ENCODE data around the gene COMMD2. TPM values are rescaled to one million over a fixed set of nuclear protein-coding genes. Genes with fewer than 3 reads are reported as not detected.

COMMD2 gene
- total RNA-seq, 1 experiment from 2014 or later = 35.5 TPM

- H3K36me3 ChIP-seq (ENCODE audit: control insufficient read depth in 1 of 2, insufficient read depth in 2 of 2, low read length in 2 of 2) = no peaks in the 10 kb centered on the region
- POLR2A ChIA-PET = no interaction called here
Observed at GRCh38 chr3:149772861-149773260, 20.6 kb upstream of the COMMD2 start.

More at GRCh38 chr3:149772861-149773260, 20.6 kb upstream of the COMMD2 start:
- TF ChIP-seq YY1 (IDR thresholded peaks at IDR 0.05; ENCODE audit: extremely low read depth, insufficient replicate concordance, low read depth, low read length) = no peak
- no peak for TF ChIP-seq POLR2AphosphoS5 (IDR thresholded peaks at IDR 0.05; ENCODE audit: low read depth, low read length)
- no peak for TF ChIP-seq ZBTB33 (IDR thresholded peaks at IDR 0.05; ENCODE audit: extremely low read depth, insufficient replicate concordance, low read length)
- no peak for TF ChIP-seq REST (IDR thresholded peaks at IDR 0.05; ENCODE audit: low read depth)
- TF ChIP-seq TCF7L2 (IDR thresholded peaks at IDR 0.05; ENCODE audit: borderline replicate concordance, extremely low read depth, insufficient read depth, insufficient read length) = no peak
- no peak for TF ChIP-seq ZNF274 (IDR thresholded peaks at IDR 0.05; ENCODE audit: low read depth, low read length)
- TF ChIP-seq ZFX (IDR thresholded peaks at IDR 0.05) = no peak
- TF ChIP-seq EZH2phosphoT487 (IDR thresholded peaks at IDR 0.05; ENCODE audit: borderline replicate concordance) = no peak
- TF ChIP-seq ELF1 (IDR thresholded peaks at IDR 0.05; ENCODE audit: borderline replicate concordance, low read depth) = no peak
- no peak for TF ChIP-seq ATF3 (IDR thresholded peaks at IDR 0.05)
- no peak for TF ChIP-seq CEBPB (IDR thresholded peaks at IDR 0.05; ENCODE audit: low read depth)
- no peak for TF ChIP-seq SIN3A (IDR thresholded peaks at IDR 0.05; ENCODE audit: low read depth)
- TF ChIP-seq EZH2 (IDR thresholded peaks at IDR 0.05) = no peak
- no peak for TF ChIP-seq CBX3 (IDR thresholded peaks at IDR 0.05; ENCODE audit: low read depth)
- no peak for TF ChIP-seq CTCF (IDR thresholded peaks at IDR 0.05 in 2 of 3, conservative IDR thresholded peaks at IDR 0.05 in 1 of 3; ENCODE audit: borderline replicate concordance in 1 of 3, insufficient read depth in 1 of 3, low read depth in 2 of 3, low read length in 2 of 3)
- TF ChIP-seq MAX (IDR thresholded peaks at IDR 0.05) = no peak
- TF ChIP-seq SP1 (IDR thresholded peaks at IDR 0.05; ENCODE audit: low read depth) = no peak
- RAD21 ChIA-PET (ENCODE audit: low non-redundant PET in 1 of 2, low total read pairs in 2 of 2, uncharacterized antibody in 2 of 2, unreplicated experiment in 2 of 2) = no interaction called here
- Histone ChIP-seq H2AFZ (ENCODE audit: low read depth, low read length, poor library complexity, severe bottlenecking) (no peak overlapping the region), H3K9ac (ENCODE audit: low read length) (no peak overlapping the region), H3K27ac (ENCODE audit: low read depth, low read length) (no peak overlapping the region), H3K4me3 (replicated peaks in 1 of 2; ENCODE audit: low read depth in 1 of 2, low read length in 2 of 2) (no peak overlapping the region), H3K9me3 (ENCODE audit: control insufficient read depth in 1 of 2, insufficient read depth in 1 of 2, low read depth in 1 of 2, low read length in 2 of 2) (no peaks in the 10 kb centered on the region), H3K4me1 (ENCODE audit: control insufficient read depth in 1 of 2, insufficient read depth in 2 of 2, low read length in 2 of 2) (no peaks in the 10 kb centered on the region; a peak in 1 of 4 replicates), H3K79me2 (ENCODE audit: insufficient read depth, low read length) (no peaks in the 10 kb centered on the region), H3K27me3 (ENCODE audit: insufficient read depth, low read length) (no peaks in the 10 kb centered on the region), H4K20me1 (ENCODE audit: insufficient read depth) (no peaks in the 10 kb centered on the region), H3K9me2 (ENCODE audit: insufficient read depth) (no peaks in the 10 kb centered on the region), H3K4me2 (ENCODE audit: low read length) (no peak overlapping the region)
- no TSS peak for BruUV-seq (replicated peaks)
- CTCF ChIA-PET = interaction anchor here (1.2 to 3.9 kb wide), 3 partner anchors 10 to 259 kb away, joined by 3 to 32 read pairs (median 15); no protein-coding TSS in a partner anchor
- intact Hi-C loops (cut with micrococcal nuclease) = no loop called here
- DNase-seq (ENCODE audit: low read depth, low spot score) = no peak
- no peak for ATAC-seq

Data from HCT116 (cell line).